ENCODE results near the gene FADS2.

FADS2 gene

GRCh38 chr11:61838921-61839320 lies 10.8 kb downstream of the FADS2 start:
- peaks cover 15% of the 10 kb centered on the region for H3K36me3 ChIP-seq
- H3K9me3 ChIP-seq, result no peaks in the 10 kb centered on the region
- H3K4me3 ChIP-seq (ENCODE audit: low read depth, low read length), result no peak overlapping the region
- TF ChIP-seq CTCF (IDR thresholded peaks at IDR 0.05; ENCODE audit: low read depth, low read length), result no peak
- no peak for DNase-seq
- no peaks in the 10 kb centered on the region for H3K27me3 ChIP-seq
- H3K4me1 ChIP-seq, result peaks cover 3% of the 10 kb centered on the region; the same call in 1 of the 2 replicates

- H3K4me1 ChIP-seq, result no peaks in the 10 kb centered on the region
- no peaks in the 10 kb centered on the region for H3K9me3 ChIP-seq
- no peaks in the 10 kb centered on the region for H3K27me3 ChIP-seq
- H3K4me3 ChIP-seq (ENCODE audit: low read depth, low read length), result no peak overlapping the region
- peaks cover 15% of the 10 kb centered on the region for H3K36me3 ChIP-seq
- TF ChIP-seq CTCF (IDR thresholded peaks at IDR 0.05; ENCODE audit: low read depth, low read length), result no peak
- DNase-seq, result no peak
Observed at GRCh38 chr11:61839742-61840141, 11.6 kb downstream of the FADS2 start.

GRCh38 chr11:61840371-61840770 lies 12.3 kb downstream of the FADS2 start:
- H3K4me3 ChIP-seq (ENCODE audit: low read depth, low read length), result no peak overlapping the region
- H3K9me3 ChIP-seq, result no peaks in the 10 kb centered on the region
- peaks cover 15% of the 10 kb centered on the region for H3K36me3 ChIP-seq
- TF ChIP-seq CTCF (IDR thresholded peaks at IDR 0.05; ENCODE audit: low read depth, low read length), result no peak
- DNase-seq, result no peak
- H3K27me3 ChIP-seq, result no peaks in the 10 kb centered on the region
- H3K4me1 ChIP-seq, result no peaks in the 10 kb centered on the region

GRCh38 chr11:61841636-61842527 lies 13.8 kb downstream of the FADS2 start:
- no peak for TF ChIP-seq CTCF (IDR thresholded peaks at IDR 0.05; ENCODE audit: low read depth, low read length)
- Histone ChIP-seq H3K27me3 (no peaks in the 10 kb centered on the region), H3K4me3 (ENCODE audit: low read depth, low read length) (no peak overlapping the region), H3K9me3 (no peaks in the 10 kb centered on the region), H3K36me3 (peaks cover 15% of the 10 kb centered on the region), H3K4me1 (no peaks in the 10 kb centered on the region)
- no peak for DNase-seq

- DNase-seq, result no peak
- Histone ChIP-seq H3K36me3 (peaks cover 15% of the 10 kb centered on the region), H3K4me1 (no peaks in the 10 kb centered on the region)
Observed at GRCh38 chr11:61842528-61842820, 14.4 kb downstream of the FADS2 start.

More at GRCh38 chr11:61842528-61842820, 14.4 kb downstream of the FADS2 start:
- TF ChIP-seq CTCF (IDR thresholded peaks at IDR 0.05; ENCODE audit: low read depth, low read length), result no peak
- H3K9me3 ChIP-seq, result no peaks in the 10 kb centered on the region
- H3K27me3 ChIP-seq, result no peaks in the 10 kb centered on the region
- no peak overlapping the region for H3K4me3 ChIP-seq (ENCODE audit: low read depth, low read length)
